Middle frontal gyrus (tissue), 1 donor: Measurements from ENCODE around the gene ABHD15.

Experiments
- DNase-seq: peaks from one replicate; pipeline ENCODE4 v3.0.0-alpha.2; 2015; ENCODE audit warnings: low spot score; ENCODE audit errors: extremely low spot score

Gene ABHD15

DNA sequence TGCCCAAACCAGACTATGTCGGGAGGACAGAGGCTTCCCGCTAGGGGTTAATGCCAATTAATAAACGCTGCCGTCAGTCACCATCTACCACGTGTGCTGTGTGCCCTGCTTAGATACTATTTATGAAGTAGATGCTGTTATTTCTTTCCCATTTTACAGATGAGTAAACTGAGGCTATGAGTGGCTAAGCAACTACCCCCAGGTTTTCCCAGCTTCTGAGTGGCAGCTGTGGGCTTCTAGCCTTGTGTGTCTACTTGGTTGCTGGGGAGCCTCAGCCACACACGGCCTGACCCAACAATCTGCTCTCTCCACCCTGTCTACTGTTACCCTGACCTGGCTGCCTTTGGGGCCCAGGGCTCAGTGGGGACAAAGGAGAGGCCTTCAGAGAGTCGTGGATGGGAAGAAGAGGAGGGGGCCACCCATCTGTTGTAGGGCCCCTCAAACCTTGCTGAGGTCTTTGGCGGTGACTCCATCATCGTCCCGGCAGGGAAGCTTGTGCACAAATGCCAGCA is 15.5 kb upstream of the ABHD15 start:
- no peak for DNase-seq

DNA sequence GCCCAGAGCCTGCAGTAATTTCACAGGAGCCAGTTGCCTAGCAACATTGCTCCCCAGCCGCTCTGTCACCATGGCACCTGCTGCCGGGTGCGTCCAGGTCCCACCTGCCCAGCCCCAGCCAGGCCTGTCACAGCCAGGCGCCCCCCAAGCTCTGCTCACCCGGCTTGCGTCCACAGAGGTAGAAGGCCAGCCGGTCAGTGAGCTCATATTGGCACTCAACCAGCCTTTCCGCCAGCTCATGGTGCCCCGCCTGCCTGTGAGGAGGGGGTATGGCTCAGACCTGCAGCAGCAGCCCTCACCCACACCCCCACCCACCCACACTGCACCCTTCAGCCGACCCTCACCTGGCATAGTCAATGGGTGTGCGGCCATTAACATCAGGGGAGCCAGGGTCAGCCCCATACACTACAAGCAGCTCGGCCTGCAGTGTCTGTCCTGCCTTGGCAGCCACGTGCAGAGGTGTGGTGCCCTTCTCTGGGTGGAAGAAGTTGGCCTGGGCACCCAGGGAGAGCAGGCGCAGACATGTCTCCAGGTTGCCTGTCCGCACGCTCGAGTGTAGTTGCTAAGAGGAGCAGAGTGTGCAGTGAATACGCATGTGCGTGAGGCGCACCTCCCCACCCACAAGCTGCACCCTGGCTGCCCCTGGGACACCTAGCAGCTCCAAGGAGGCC is 14.9 kb upstream of the ABHD15 start:
- DNase-seq = no peak

- peak; percentile 86 for DNase-seq
These were observed 13.3 kb upstream of the ABHD15 start for GRCh38 chr17:29579866-29580771.

DNA sequence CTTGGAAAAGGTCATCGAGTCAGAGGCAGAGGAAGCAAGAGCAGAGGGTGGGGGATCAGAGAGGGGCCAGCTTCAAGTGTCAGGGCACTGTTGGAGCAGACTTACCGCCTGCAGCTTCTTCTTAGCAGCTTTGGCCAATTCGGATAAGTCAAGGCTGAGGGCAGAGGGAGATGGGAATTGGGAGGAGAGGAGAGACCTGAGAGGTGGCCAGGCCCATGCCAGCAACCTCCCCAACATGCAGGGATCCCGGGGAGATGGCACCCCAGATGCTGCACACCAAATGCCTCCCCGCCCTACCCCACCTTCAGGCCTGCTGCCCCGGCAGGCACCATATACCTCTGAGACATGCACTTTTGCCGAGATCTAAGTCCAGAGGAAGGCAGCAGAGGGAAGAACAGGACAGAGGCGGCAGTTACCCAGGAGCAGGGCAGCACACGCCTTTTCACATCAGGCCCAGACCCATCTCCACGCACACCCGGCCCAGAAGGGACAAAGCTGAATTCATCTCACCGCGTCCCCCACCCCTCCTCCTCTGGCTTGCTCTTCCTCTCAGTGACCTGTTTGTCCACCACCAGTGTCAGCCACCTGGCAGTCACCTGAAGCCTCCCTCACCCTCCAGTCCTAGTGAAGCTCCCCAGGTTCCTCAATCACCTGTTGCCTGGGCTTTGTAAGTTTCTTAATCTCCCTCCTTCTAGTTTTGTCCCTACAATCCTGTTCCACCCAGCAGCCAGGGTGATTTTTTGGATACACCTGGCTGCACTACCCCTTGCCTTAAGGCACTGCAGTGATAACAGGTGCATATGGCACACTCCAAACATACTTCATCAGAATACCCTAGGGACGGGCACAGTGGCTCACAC is 12.0 kb upstream of the ABHD15 start:
- DNase-seq = no peak

DNA sequence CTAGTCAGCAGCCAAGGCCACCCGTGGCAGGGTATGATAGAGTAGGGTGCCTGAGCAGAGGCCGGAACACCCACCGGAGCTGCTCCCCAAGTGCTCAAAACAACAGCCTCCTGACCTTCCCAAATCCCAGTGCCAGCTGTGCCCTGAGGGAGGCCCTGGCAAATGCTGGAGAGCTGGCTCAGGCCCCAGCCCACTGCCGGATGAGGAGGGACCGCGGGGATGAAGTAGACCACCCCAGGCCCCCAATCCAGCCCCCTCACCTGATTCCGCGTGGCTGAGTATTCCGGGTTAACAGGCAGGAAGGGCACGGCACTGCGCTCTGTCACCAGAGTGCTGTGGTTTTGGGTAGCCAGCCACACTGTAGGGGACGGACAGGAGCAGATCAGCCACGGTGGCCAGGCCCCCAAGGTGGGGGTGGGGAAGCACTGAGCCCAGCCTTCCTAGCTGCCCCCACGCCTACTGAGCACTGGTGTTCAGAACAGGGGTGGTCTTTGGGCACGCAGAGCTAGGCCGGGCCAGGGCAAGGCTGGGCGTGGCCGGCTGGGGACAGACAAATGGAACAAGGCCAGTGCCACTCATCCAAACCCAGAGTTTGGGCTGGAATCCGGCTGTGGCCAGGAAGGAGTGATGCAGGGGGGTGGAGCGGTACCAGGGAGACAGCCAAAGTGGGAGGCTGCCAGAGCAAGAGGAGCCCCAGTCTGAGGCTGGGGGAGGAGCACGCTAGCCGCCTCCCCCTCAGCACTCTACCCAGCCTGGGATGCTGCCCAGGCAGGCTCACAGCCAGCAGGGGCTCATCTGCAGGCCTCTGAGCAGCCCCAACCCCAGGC is 10.8 kb upstream of the ABHD15 start:
- DNase-seq = no peak

DNA sequence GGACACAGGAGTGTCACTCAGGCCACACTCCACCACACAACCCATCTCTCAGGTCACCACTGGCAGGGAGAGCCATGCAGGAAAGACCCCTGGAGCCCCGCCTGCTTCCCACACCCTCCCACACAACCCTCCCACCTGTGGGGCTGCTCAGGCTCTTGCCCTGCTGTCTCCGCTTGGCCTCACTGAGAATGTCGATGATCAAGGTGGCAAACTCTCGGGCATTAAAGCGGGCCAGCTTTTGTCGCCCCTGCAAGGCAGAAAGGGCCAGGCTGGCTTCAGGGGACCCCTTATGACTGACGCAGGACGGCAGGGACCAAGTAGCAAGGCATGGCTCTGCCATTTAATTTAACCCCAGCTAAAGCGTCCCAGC is 10.1 kb upstream of the ABHD15 start:
- no peak for DNase-seq

- no peak for DNase-seq
These were observed 9.6 kb upstream of the ABHD15 start for GRCh38 chr17:29576214-29577000.

- DNase-seq = no peak
These were observed 8.8 kb upstream of the ABHD15 start for GRCh38 chr17:29575511-29576213.

DNA sequence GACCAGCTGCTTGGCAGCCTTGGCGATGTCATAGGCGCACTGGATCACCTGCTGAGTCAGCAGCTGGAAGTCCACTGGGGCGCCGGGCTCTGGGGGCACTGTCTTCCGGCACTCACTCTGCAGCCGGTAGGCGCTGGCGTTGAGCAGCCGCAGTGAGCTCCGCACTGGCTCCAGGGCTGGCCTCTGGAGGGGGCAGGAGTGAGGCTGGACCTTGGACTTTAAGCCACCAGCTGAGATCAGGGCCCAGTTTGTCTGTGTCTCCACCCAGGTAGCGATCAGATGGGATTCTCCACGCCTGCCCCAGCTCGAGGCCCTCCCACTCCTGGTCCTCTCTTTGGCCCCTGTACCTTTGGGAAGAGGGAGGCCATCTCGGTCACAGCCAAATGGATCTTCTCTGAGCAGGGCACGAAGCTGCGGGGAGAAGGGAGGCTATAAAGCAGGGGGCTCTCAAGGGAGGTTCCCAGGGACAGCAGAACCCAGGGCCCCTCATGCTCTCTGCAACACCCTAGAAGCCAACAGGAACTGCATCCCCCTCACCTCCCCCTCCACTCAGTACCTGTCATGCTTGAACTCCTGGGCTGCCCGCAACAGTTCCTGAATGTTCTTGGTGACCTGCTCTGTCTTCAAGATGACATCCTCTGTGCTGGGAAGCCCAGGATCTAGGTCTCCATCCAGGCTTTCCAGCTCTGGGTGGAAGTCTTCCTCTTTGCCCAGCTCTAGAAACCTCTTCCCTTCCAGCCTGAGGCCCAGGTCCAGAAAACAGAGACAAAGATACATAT is 8.1 kb upstream of the ABHD15 start:
- no peak for DNase-seq

GRCh38 chr17:29573871-29574731 is 7.3 kb upstream of the ABHD15 start:
- no peak for DNase-seq

GRCh38 chr17:29573558-29573869 is 6.7 kb upstream of the ABHD15 start:
- no peak for DNase-seq

- DNase-seq = no peak
These were observed 6.1 kb upstream of the ABHD15 start for GRCh38 chr17:29572691-29573557.

DNA sequence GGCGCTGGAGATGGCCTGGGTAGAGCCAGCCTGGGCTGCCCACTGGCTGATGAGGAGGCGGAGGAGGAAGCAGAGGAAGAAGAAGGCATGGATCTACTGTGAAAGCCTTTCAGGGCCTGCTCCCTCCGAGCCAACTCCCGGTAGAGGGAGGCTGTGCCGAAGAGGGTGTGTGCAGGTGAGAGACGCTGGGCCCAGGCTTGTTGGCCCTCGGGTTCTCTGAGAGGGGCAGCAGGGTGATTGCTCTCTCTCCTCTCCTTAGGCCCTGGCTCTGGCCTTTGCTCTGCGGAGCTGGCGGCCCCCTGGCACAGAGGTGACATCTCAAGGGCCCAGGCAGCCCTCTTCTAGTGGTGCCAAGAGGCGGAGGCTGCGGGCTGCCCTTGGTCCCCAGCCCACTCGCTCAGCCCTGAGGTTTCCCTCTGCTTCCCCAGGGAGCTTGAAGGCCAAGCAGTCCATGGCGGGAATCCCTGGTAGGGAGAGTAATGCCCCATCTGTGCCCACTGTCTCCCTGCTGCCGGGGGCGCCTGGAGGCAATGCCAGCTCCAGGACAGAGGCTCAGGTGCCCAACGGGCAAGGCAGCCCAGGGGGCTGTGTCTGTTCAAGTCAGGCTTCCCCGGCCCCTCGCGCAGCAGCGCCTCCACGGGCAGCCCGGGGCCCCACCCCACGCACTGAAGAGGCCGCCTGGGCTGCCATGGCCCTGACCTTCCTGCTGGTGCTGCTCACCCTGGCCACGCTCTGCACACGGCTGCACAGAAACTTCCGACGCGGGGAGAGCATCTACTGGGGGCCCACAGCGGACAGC is 5.2 kb upstream of the ABHD15 start:
- DNase-seq = no peak

DNA sequence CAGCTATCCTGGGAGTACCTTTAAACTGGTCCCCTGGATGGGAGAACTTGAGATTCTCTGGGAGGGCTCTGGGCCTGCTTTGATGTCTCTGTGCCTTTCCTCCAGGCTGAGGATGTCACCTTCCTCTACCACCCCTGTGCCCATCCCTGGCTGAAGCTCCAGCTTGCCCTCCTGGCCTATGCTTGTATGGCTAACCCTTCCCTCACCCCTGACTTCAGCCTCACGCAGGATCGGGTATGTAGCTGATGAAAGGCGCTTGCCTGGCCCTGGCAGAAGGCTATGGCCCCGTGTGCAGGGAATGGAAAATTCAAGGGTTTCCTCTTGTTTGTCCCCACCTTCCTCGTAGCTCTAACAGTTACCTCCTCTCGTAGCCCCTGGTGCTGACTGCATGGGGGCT is 4.6 kb upstream of the ABHD15 start:
- no peak for DNase-seq

DNA sequence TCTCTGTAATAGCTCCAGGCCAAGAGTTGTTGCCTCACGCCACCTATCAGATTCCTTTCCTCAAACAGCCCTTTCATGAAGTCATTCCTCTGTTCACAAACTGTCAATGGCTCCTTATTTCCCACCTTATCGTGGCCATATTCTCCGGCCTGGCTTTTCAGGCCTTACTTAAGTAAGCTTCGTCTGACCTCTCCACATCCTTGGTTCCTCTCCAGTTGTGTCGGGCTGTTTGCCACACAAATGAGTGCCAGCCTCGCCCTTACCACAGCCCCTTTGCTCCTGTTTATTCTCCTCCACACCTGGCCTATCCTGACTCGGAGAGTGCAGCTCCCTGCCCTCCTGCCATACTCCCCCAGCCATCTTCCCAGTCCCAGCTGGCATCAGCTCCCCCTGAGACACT is 3.7 kb upstream of the ABHD15 start:
- no peak for DNase-seq
